ENCODE measurements around the gene EXOC6B. TPM values are rescaled to one million over a fixed set of nuclear protein-coding genes. Genes with fewer than 3 reads are reported as not detected.

Gene EXOC6B
- total RNA-seq, 1 experiment from 2014 or later, result 34.3 TPM

DNA sequence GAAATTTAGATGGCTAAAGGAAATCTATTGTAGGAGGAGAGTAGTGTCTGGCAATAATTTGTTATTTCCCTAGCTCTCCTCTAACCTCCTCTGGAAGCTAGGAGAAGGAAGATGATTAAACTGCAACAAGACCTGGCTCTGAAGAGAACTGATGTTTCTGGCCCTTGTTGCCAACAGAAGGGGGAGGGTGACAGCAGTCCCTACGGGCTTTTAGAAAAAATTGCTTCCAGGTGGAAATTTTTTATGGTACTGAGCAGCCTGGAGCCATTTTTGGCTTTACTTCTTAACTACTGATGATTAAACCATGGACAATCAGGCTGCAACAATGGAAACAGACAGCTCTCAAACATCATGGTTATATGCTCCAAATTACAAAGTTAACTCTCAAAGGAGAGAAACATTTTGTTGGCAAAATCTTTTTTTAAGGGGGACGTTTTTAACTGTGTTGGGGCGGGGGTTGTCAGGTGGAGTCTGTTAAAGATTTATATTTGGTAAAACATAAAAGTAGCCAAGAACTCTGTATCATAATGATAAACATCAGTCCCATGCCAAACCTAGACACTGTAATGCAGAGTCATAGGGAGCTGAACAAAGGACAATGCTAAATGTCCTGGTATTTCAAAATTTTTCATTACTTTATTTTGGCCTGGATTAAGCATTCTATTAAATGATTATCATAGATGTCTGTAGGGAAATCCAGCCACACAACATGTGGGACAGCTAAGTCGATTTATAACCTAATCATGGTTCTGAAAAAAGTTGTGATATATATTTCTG lies 70.0 kb downstream of the EXOC6B start:
- H3K4me1 ChIP-seq (replicated peaks; ENCODE audit: insufficient read depth), result no peaks in the 10 kb centered on the region; the same call in 1 of the 2 replicates
- no peaks in the 10 kb centered on the region for H3K79me2 ChIP-seq (ENCODE audit: low read depth)
- intact Hi-C loops (cut with micrococcal nuclease; ENCODE audit: unreplicated experiment), result no loop called here
- H3K27me3 ChIP-seq (ENCODE audit: insufficient read depth, low read depth), result no peaks in the 10 kb centered on the region
- no peak overlapping the region for H2AFZ ChIP-seq
- ChIA-PET POLR2A (ENCODE audit: unreplicated experiment) (interaction anchor here (0.7 kb wide), 2 partner anchors 38 to 39 kb away, joined by 4 to 6 read pairs; no protein-coding TSS in a partner anchor), CTCF (interaction anchor here (0.6 kb wide), 1 partner anchor 647 kb away, joined by 4 read pairs; no protein-coding TSS in a partner anchor)
- H3K9me3 ChIP-seq (ENCODE audit: insufficient read depth, low read depth), result 0 out of 2 replicates have a peak, but pooled peaks cover 4% of the 10 kb centered on the region
- no peak overlapping the region for H3K4me2 ChIP-seq
- no peaks in the 10 kb centered on the region for H3K9me2 ChIP-seq (ENCODE audit: insufficient read depth)
- no peaks in the 10 kb centered on the region; the same call in 1 of the 2 replicates for H4K20me1 ChIP-seq (ENCODE audit: insufficient read depth)
- no peak for DNase-seq
- no peaks in the 10 kb centered on the region for H3F3A ChIP-seq (ENCODE audit: insufficient read depth, low read depth)
- BruUV-seq (replicated peaks), result no TSS peak
- H3K27ac ChIP-seq, result no peak overlapping the region
- TF ChIP-seq, protein P1, sequence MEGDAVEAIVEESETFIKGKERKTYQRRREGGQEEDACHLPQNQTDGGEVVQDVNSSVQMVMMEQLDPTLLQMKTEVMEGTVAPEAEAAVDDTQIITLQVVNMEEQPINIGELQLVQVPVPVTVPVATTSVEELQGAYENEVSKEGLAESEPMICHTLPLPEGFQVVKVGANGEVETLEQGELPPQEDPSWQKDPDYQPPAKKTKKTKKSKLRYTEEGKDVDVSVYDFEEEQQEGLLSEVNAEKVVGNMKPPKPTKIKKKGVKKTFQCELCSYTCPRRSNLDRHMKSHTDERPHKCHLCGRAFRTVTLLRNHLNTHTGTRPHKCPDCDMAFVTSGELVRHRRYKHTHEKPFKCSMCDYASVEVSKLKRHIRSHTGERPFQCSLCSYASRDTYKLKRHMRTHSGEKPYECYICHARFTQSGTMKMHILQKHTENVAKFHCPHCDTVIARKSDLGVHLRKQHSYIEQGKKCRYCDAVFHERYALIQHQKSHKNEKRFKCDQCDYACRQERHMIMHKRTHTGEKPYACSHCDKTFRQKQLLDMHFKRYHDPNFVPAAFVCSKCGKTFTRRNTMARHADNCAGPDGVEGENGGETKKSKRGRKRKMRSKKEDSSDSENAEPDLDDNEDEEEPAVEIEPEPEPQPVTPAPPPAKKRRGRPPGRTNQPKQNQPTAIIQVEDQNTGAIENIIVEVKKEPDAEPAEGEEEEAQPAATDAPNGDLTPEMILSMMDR (conservative IDR thresholded peaks at IDR 0.05), result no peak
- TF ChIP-seq EZH2 (IDR thresholded peaks at IDR 0.05; ENCODE audit: low read depth), result no peak
- H3K4me3 ChIP-seq, result no peak overlapping the region
- no peaks in the 10 kb centered on the region for H3K36me3 ChIP-seq (ENCODE audit: low read depth)

DNA sequence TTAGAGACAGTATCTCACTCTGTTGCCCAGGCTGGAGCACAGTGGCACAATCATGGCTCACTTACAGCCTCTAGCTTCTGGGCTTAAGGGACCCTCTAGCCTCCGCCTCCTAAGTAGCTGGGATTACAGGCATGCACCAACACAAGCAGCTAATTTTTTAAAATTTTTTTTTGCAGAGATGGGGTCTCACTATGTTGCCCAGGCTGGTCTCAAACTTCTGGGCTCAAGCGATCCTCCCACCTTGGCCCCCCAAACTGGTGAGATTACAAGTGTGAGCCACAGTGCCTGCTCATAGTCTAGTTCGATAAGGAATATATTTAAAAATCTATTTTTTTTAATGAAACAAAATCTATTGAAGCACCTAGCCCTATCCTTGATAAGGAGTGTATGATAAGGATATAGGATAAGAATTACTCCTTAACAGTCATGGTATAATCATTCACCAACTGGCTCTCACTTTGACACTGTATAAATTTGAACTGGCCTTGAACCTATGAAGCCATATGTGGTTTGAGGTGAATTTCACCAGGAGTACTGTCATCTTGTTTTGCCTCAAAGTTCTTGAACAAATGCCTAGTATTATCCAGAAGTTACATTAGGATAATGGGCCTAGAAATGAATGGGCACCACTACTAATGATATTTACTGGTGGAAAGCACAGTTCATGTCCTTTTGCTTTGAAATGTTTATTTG lies 71.1 kb downstream of the EXOC6B start:
- H3K4me1 ChIP-seq (replicated peaks; ENCODE audit: insufficient read depth), result no peaks in the 10 kb centered on the region; the same call in 1 of the 2 replicates
- H3K9me2 ChIP-seq (ENCODE audit: insufficient read depth), result no peaks in the 10 kb centered on the region
- H3K4me3 ChIP-seq, result no peak overlapping the region
- no peaks in the 10 kb centered on the region for H3K79me2 ChIP-seq (ENCODE audit: low read depth)
- TF ChIP-seq, protein P1 (conservative IDR thresholded peaks at IDR 0.05), result no peak
- no peak for TF ChIP-seq EZH2 (IDR thresholded peaks at IDR 0.05; ENCODE audit: low read depth)
- H3K27ac ChIP-seq, result no peak overlapping the region
- no peaks in the 10 kb centered on the region for H3K9me3 ChIP-seq (ENCODE audit: insufficient read depth, low read depth)
- intact Hi-C loops (cut with micrococcal nuclease; ENCODE audit: unreplicated experiment), result no loop called here
- H3K27me3 ChIP-seq (ENCODE audit: insufficient read depth, low read depth), result no peaks in the 10 kb centered on the region
- no peak overlapping the region for H2AFZ ChIP-seq
- ChIA-PET CTCF (interaction anchor here (0.6 kb wide), 1 partner anchor 831 kb away, joined by 3 read pairs; no protein-coding TSS in a partner anchor), POLR2A (ENCODE audit: unreplicated experiment) (no interaction called here)
- no peaks in the 10 kb centered on the region; the same call in 1 of the 2 replicates for H4K20me1 ChIP-seq (ENCODE audit: insufficient read depth)
- no peaks in the 10 kb centered on the region for H3F3A ChIP-seq (ENCODE audit: insufficient read depth, low read depth)
- DNase-seq, result no peak
- no peak overlapping the region for H3K4me2 ChIP-seq
- BruUV-seq (replicated peaks), result no TSS peak
- no peaks in the 10 kb centered on the region for H3K36me3 ChIP-seq (ENCODE audit: low read depth)

DNA sequence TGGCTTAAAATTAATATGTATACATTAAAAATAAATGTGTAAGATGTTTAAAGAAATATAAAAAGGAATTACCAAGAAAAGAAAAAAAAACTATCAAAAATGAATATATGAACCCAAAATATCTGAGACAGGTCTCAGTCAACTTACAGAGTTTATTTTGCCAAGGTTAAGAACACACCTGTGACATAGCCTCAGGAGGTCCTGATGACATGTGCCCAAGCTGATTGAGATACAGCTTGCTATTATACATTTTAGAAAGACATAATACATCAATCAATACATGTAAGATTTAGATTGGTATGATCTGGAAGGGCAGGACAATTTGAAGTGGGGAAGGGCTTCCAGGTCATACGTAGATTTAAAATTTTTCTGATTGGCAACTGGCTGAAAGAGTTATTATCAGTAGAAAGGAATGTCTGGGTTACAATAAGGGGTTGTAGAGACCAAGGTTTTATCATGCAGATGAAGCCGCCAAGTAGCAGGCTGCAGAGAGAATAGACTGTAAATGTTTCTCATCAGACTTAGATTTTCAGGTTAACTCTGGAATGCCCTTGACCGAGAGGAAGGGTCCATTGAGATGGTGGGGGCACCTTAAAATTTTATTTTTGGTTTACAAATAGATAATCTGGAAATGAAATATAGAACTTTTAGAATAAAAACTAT lies 74.7 kb downstream of the EXOC6B start:
- Histone ChIP-seq H3K4me3 (no peak overlapping the region), H3K4me2 (no peak overlapping the region), H3K27ac (no peak overlapping the region), H3K27me3 (ENCODE audit: insufficient read depth, low read depth) (no peaks in the 10 kb centered on the region), H3K4me1 (replicated peaks; ENCODE audit: insufficient read depth) (no peaks in the 10 kb centered on the region), H3F3A (ENCODE audit: insufficient read depth, low read depth) (no peaks in the 10 kb centered on the region), H4K20me1 (ENCODE audit: insufficient read depth) (no peaks in the 10 kb centered on the region; the same call in 1 of the 2 replicates), H3K9me2 (ENCODE audit: insufficient read depth) (no peaks in the 10 kb centered on the region), H2AFZ (no peak overlapping the region), H3K36me3 (ENCODE audit: low read depth) (no peaks in the 10 kb centered on the region), H3K79me2 (ENCODE audit: low read depth) (no peaks in the 10 kb centered on the region), H3K9me3 (ENCODE audit: insufficient read depth, low read depth) (no peaks in the 10 kb centered on the region)
- intact Hi-C loops (cut with micrococcal nuclease; ENCODE audit: unreplicated experiment), result no loop called here
- DNase-seq, result no peak
- ChIA-PET CTCF (no interaction called here), POLR2A (ENCODE audit: unreplicated experiment) (interaction anchor here (0.6 kb wide), 1 partner anchor 10 kb away, joined by 6 read pairs; no protein-coding TSS in a partner anchor)
- TF ChIP-seq EZH2 (IDR thresholded peaks at IDR 0.05; ENCODE audit: low read depth), result no peak
- TF ChIP-seq, protein P1 (conservative IDR thresholded peaks at IDR 0.05), result no peak
- BruUV-seq (replicated peaks), result no TSS peak
